ENCODE data around the gene MOB1A.
A peak's percentile ranks its signal among the peaks of the same experiment; 100 is the strongest.
"Not testable (repeated sequence)": the region's sequence is repeated elsewhere in the genome, so short reads cannot be mapped to it uniquely, and the experiment has no call there.

Gene MOB1A

GRCh38 chr2:74148457-74149246 is 30.0 kb downstream of the MOB1A start:
- no peak for FAIRE-seq

GRCh38 chr2:74147727-74148456 is 30.8 kb downstream of the MOB1A start, which contains the start of gene BOLA3:
Gene BOLA3, minus strand, starts transcription at chr2:74147912. Its CDS starts 38 bp downstream, at chr2:74147874.
- FAIRE-seq, result no peak

DNA sequence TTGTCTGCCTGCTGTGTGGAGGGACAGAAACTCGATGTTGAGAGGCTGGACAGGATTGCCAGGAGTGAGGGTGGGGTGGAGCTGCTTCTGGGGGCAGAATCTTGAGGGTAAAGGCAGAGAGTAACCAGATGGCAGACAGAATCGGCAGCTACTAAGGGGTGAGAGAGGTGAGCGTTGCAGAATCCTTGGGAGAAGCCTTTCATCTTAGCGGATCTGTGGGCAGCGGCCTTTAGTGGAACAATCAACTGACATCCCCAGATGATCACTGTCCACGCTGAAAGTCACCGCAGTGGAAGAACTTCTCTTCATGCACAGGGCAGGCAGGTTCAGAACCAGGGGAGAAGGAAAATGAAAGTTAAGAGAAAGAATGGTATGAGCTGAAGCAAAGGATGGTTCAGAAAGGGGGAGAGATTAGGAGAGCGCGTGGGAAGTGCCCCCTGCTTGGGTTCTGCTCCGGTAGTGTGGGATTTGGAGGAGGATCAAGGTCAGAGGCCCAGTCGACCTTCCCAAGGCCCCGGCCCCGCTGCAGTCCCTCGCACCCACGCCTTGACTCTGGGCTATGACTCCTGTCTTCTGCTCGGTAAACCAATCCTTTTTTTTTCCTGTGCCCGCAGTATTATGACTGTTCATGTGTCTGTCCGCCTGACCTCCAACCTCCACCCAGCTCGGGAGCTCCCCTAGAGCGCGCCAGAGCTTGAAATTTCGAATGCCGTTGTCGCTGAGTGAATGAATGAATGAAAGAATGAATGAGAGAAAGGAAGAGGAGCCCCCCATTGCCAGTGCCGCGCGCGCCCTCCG is 31.6 kb downstream of the MOB1A start:
- no peak for FAIRE-seq

- FAIRE-seq, result peak; percentile 59
Observed at GRCh38 chr2:74142340-74142739, 36.3 kb downstream of the MOB1A start.

DNA sequence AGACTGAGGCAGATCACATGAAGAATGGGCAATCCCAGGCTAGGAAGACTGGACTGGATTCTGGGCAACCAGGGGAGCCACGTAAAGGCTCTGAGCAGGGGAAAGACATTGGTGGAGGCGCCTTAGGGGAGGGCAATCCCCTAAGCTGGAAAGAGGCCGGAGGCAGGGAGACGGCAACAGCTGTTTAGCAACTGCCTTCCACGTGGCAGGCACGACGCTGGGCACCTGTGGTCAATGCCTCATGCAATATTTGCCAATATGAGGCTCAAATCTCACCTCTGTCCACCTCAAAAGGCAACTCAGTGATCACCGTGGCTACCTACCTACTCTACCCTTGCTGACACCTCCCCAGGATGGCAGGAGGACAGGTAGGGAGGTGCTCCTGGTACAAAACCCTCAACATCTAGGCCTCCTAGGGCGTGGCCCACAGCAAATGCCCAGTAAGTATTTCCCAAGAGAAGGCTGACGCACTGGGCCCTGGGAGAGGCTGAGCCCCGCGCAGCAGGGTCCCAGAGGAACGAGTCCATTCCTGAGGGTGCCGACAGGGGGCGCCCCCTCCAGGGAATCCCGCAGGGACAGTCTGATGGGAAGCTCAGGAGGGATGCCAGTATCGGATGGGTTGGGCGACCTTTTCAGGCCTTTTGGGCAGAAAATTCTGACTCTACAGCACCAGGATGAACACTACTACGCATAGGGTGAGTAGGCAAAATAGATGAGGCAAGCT is 39.9 kb downstream of the MOB1A start:
- FAIRE-seq, result no peak

DNA sequence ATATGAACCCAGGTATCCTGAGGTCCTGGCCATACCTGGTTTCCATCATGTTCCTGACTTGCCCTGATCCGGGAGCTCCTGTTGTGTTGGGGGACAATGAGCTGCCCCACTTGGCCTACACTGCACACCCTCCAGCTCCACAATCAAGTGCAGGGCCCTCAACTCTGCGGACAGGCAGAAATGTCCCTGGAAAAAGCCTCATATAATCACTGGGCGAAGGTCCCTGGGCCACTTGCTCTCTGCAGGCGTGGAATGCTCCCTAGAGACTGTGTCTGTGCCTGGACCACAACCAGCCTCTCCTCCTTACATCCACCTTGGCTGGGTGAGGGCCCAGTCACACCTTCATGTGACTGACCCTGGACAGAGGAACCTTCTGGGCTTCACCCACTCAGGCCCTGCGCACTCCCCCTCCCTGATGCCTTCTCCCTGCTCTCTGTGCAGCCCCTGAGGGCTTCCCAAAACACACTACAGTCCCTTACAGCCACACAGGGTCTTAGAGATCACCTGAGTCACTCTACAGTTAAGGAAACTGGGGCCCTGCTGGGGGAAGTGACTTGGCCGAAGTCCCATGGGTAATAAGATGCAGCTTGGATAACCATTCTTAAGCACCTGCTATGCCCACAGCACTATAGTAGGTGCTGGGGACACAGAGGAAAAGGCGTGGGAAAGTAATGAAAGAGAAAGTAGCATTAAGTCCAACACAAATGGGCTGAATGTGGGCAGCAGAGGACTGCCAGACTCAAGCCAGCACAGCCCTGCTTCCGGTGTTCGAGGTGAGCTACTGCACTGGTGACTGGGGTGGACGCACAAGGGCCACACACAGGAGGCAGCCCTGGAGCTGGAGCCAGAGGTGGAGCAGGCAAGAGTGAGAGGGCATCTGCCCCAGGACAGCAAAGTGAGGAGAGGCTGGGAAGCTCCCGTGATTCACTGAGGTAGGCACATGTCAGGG is 40.8 kb downstream of the MOB1A start:
- FAIRE-seq, result no peak

- FAIRE-seq, result no peak
Observed at GRCh38 chr2:74131901-74132300, 46.8 kb downstream of the MOB1A start.

GRCh38 chr2:74130211-74130995 is 48.3 kb downstream of the MOB1A start:
- no peak for FAIRE-seq

DNA sequence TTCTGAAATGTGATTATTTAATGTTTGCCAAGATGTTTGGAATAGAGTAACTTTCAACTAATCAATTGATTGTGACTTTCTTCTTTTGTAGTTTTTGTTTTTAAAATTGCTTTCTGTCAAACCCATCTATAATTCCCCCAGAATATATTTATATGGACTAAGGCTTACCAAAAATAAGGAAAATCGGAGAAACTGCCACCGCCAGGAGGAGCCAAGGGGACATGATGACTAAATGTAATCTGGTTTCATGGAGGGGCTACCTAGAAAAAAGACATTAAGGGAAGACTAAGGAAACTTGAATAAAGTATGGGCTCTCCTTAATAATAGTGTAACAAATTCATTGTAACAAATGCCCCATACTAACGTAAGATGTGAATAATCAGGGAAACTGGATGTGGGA is 50.5 kb downstream of the MOB1A start:
- no peak for FAIRE-seq

DNA sequence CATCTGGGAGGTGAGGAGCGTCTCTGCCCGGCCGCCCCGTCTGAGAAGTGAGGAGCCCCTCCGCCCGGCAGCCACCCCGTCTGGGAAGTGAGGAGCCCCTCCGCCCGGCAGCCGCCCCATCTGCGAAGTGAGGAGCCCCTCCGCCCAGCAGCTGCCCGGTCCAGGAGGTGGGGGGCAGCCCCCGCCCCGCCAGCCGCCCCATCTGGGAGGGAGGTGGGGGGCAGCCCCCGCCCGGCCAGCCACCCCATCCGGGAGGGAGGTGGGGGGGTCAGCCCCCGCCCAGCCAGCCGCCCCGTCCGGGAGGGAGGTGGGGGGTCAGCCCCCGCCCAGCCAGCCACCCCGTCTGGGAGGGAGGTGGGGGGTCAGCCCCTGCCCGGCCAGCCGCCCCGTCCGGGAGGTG is 54.7 kb downstream of the MOB1A start:
- not testable (repeated sequence) for FAIRE-seq

- FAIRE-seq, result not testable (repeated sequence)
Observed at GRCh38 chr2:74121846-74122245, 56.8 kb downstream of the MOB1A start.

DNA sequence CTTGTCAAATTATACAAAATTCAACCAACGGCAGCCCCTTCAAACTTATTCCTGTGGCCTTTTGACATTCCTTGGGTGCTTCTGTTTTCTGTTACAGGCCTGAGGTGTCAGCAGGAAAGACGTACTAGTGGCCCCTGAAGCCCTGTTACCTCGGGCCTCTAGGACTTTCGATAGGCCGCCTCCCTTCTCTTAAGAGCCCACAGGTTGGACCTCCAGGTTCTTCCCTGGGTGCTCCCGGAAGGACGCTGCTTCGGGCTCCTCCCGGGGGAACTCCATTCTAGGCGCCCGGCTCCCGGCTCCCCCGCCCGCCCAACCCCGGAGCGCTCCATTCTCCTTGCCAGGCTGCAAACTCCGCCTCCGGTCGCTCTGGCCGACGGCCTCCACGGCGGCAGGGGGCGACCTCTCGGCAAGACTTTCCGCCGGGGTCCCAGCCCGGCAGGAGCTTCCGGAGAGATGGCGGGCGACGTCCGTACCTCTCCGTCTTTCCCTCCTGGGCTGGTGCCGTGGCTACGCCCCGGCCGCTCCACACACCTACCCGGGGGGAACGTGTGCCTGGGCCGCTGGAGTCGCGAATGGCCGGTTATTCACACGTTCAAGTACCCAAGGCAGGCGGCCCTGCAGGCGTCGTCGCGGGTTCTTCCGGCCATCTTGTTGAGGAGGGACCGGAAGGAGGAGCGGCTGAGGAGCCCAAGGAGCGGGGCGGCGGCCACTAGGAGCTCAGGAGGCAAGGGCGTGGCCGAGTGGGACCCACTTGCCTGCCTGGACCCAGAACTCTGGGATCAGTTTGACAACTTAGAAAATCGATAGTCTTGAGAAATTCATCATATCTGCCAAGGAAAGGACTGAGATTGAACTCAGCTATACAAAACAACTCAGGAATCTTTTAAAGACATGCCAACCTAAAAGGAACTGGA is 58.5 kb downstream of the MOB1A start:
- no peak for FAIRE-seq

DNA sequence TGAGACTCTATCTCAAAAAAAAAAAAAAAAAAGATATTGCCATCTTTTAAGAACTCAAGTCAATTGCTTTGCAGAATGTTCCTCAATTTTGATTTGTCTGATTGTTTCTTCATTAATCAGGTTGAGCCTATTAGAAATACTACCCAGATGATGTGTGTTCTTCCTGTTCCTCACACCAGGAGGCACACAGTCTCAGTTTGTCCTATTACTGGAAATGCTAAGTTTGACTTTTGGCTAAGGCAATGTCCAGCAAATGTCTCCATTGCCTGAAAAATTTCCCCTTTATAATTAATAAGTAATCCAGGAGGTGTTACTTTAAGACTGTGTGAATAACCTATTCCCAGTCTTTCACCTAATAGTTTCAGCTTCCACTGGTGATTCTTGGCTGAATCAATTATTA is 59.3 kb downstream of the MOB1A start:
- no peak for FAIRE-seq

- FAIRE-seq, result no peak
Observed at GRCh38 chr2:74111380-74111779, 67.3 kb downstream of the MOB1A start.

DNA sequence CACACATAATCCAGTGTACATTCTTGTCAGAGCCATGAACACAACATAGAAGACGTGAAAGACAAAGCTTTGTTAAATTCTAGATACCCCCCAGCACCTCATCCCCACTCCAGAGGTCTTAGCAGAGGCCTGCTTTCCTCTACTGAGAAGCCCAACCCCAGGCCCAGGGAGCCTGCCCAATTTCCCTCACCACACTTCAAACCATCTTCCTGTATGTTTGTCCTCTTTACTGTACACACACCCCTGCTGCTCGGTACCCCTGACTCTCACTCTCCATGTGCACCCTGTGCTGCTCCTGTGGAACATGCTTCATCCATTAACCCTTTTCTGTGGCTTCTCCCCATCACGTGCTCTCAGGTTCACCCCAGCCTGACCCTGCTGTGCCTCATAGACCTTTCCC is 68.1 kb downstream of the MOB1A start:
- no peak for FAIRE-seq

DNA sequence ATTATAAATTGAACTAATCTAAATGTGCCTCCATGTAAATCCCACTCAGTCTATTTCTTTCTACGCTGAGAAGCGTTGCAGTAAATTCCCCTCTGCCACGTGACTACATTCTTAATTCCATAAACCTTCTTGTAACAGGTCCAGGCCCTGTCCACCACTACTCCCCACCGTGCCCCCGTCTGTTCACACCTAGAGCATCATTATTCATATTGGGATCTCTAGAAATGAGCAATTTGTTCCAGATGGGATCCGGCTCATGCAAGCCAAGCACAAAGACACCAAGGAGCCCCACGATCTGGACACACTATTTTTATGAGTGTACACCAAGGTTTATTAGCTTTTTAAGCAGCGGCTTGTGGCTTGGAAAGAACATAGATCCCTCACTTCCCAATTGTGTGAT is 69.1 kb downstream of the MOB1A start:
- FAIRE-seq, result no peak

GRCh38 chr2:74107071-74107470 is 71.6 kb downstream of the MOB1A start:
- no peak for FAIRE-seq

DNA sequence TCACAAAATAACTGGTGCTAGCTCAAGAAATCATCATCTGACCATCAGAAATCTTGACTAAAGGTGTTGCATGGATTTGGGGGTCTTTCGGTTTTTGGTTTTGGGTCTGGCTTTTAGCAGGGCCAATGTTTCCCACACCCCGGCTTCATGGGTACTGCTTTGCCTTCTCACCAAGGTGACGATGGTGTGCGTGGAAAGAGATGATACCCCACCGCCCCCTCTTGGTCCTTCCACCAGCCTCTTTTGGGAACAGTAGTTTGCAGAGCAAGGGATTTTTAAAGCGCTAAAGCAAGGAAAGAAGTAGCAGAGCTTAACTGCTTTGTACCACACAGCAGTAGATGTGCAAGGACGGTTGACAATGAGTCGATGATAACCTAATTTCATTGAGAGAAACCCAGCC is 73.3 kb downstream of the MOB1A start:
- no peak for FAIRE-seq

- no peak for FAIRE-seq
Observed at GRCh38 chr2:74104839-74105238, 73.8 kb downstream of the MOB1A start.

DNA sequence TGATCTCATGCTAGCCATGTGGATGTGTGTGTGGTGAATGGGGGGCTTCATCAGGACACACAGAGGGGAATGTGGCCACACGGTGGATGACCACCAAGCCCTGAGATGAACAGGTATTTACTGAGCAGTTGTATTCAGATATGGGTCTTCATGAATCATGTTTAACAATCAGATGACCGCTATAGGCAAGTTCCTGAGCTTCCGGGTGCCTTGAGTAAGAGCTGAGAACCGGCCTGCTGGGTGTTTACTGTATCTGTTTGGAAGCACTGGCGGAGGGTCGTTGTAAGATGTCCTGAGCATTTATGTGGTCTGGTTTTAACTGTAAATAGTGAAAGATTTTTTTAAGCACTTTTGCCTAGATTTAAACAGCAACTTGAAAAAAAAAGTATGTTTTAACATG is 74.9 kb downstream of the MOB1A start:
- FAIRE-seq, result no peak
